GM18951 (cell line): Measurements from ENCODE around the gene ANXA2.

ENCODE experiments used
- POLR2A ChIP-seq: IDR thresholded peaks from 4 replicates; pipeline ENCODE4 v1.6.1; 2011; ENCODE audit warnings: mild to moderate bottlenecking; ENCODE audit not compliant: insufficient read length, insufficient read depth; ENCODE audit errors: extremely low read depth
- in situ Hi-C: fragments of 300-500 bp; cut with MboI; formaldehyde crosslinking; loops from one replicate; pipeline ENCODE4 v1.12.0; 2022; ENCODE audit warnings: low sequenced_read_pairs, mixed read lengths, inconsistent platforms; ENCODE audit not compliant: unreplicated experiment

The ANXA2 gene

DNA sequence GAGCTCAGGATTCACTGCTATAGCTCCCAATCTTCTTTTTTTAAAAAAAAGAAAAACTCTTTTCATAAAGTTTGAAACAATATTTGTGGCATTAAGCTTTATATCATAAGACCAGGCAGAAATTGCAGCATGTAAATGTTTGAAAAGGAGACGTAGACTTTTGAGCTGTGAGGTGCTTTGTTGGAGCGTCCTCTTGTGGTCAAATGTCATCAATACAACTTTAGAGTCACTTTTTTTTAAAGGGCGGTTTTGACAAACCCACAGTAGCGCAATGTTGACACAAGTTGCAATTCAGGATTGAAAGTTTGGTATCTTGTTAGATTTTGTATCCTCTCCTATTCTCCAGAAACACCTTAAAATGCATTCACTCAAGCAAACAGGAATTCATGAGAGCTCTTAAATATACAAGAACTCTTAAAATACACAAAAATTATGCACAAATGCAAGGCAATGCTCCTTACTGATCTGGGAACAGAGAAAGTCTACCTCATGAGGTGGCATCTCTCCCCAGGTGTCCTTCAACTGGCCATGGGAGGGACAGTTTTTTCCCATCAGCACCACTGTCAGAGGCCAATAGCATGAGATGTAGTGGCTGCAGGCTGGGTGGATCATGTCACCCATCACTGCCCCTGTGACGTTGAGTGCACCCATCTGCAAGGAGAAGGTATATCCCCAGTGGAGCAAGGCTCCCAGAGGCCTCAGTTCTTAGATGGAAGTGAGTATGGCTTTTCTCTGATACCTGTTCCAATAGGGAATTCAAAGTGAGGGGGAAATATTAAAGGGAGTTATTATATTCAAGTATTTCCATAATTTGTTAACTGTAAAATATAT, 70.7 kb downstream of the ANXA2 start:
- TF ChIP-seq POLR2A, result no peak
- in situ Hi-C loops, result no loop called here

DNA sequence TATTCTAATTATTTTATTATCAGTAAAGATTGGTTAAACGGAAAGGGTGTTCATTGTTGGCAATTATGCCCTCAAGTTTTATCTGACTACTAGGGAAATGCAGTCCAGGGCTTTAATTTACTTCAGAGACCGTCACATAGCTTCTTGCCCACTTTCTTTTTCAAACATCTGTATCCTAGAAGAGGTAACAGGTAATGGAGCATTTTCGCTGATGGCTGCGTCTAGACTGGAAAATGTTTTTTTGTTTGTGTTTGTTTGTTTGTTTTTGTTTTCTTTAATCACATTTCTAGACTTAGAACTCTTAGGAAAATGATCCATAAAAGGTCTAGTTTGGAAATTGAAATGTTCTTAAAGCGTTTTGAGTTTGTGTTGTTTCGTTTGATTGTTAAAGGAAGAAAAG, 71.4 kb downstream of the ANXA2 start:
- in situ Hi-C loops, result no loop called here
- no peak for TF ChIP-seq POLR2A

DNA sequence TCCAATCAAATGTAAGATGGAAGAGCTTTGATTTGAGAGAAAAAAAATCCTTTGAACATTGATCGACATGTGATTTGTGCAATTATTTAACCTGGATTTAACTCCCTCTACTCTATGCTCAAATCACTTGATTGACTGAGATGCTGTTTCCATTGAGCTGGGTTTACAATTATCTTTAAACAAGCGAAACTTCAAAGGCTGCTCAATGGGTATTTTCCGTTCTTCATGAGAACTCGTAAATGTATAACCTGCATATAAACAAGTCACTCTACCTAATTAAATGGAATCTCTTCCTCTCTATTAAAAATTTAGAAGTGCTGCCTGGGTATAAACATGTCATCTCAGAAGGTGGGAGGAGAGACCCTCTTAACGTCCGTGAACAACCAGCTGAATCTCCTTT, 71.9 kb downstream of the ANXA2 start:
- no peak for TF ChIP-seq POLR2A
- in situ Hi-C loops, result no loop called here

DNA sequence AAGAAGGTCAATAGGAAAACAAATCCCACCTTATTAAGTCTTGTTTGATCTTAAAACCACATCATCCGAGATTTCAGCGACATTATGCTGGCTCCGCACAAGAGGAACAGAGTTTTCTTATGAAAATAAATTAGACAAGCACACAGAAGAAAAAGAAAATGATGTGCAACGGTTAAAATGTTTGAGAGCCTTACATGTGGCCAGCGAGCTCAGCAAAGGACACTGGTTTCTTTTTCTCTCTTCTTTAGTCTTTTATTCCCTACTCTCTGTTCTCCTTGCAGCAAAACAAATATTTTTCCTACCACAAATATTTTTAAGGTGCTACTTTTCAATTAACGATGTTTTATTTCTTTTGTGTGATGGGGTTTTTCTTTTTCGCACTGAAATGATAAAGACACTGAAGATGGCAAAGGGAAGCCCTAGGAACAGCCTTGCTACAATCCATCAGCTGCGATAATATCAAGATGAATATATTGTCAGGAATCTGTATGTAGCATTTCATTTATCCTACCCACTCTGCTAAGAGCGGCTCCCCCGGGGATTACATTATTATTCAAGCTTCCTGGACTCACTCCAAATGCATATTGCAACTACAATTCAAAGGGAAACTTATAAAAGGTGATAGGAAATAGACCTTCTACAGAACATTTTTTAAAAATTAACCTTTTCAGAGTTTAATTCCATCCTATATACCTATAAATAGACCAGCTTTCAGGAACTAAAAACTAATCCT, 72.9 kb downstream of the ANXA2 start:
- TF ChIP-seq POLR2A, result no peak
- in situ Hi-C loops, result loop anchor here (25.0 kb wide), 1 partner anchor 588 kb away; no protein-coding TSS in a partner anchor

DNA sequence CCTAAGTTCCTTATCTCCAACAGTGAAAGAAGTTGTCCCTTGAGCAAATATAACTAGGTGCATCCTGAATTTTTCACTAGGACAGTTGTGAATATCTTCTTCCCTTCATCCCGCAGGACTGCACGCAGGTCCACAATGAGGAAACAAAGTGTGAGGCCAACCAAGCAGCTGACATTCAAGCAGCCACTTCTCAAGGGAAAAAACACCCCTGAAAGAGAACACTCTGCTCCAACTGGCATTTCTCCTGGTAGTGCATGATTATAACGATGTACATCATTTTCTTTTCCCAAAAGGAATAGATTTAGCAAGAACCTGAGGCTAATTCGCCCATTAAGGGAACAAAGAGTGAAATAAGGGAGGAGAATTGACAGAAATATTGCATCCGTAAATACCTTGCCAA, 74.5 kb downstream of the ANXA2 start:
- in situ Hi-C loops, result loop anchor here (25.0 kb wide), 1 partner anchor 586 kb away; no protein-coding TSS in a partner anchor
- no peak for TF ChIP-seq POLR2A

DNA sequence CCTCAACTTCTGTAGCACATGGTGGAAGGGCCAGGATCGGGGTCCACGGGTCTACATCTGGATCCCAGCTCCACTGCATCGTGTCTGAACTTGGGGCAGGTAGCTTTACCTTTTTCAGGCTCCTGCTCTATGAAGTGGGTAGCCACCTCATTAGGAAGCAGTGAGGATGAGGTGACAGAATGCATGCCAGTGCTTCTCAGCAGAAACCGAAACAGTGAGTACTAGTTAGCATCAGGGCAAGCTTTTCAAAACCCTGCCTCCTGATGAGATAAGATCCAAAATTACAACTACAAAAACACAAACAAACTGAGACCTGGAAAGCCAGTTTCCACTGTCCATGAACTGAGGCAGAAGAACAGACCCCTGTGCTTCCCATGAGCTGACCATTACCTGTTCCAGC, 77.4 kb downstream of the ANXA2 start:
- in situ Hi-C loops, result loop anchor here (25.0 kb wide), 1 partner anchor 583 kb away; no protein-coding TSS in a partner anchor
- no peak for TF ChIP-seq POLR2A

DNA sequence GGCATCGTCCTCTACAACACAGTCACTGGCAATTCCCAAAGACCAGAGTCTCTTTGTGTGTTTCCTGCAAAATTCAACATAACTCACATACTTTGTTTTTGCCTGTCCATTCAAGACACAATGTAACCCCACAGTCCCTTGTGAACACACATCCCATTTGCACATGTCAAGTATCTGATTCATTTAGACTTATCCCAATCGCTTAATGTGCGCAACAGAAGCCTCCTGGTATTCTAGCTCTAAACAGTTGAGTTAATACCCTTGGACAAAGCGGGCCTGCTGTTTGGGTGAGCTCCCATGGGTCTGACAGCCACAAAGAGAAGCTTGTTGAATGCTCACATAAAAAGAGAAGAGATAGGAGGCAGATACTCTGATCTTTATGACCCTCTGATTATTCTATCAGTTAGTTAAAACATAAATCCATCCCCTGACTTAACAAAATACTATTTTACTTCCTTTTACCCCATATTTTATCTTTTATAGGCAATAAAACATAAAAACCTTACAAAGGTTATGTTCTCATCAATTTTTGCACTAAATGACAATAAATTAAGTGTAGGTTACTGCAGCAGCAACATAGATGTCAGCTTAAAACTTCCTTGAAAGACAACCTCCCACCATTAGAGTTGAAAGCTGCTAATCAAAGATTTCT, 79.4 kb downstream of the ANXA2 start:
- no peak for TF ChIP-seq POLR2A
- in situ Hi-C loops, result loop anchor here (25.0 kb wide), 1 partner anchor 581 kb away; no protein-coding TSS in a partner anchor

DNA sequence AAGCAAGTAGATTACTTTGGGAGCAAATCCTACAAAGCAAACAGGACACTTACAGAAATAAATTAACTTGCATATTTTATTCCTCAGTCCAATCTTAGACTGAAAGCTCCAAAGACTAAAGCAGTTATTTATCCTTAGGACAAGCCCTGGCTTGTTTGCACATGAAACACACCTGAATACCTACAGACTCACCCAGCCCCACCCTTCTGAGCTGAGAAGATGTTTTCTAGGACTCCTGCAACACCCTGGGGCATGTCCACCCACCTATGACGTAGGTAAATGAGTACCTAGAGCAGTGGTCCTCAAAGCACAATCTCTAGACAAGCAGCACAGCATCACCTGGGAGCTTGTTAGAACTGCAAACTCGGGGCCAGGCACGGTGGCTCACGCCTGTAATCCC, 80.8 kb downstream of the ANXA2 start:
- no peak for TF ChIP-seq POLR2A
- in situ Hi-C loops, result loop anchor here (25.0 kb wide), 1 partner anchor 580 kb away; no protein-coding TSS in a partner anchor

DNA sequence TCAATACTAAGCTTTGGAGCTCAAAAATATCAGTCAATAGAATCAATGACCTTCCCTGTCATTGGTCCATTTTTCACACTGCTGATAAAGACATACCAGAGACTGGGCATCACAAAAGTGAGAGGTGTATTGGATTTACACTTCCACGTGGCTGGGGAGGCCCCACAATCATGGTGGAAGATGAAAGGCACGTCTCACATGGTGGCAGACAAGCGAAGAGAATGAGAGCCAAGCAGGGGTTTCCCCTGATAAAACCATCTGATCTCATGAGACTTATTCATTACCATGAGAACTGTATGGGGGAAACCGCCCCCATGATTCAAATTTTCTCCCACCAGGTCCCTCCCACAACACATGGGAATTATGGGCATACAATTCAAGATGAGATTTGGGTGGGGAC, 81.9 kb downstream of the ANXA2 start:
- no peak for TF ChIP-seq POLR2A
- in situ Hi-C loops, result loop anchor here (25.0 kb wide), 1 partner anchor 579 kb away; no protein-coding TSS in a partner anchor

DNA sequence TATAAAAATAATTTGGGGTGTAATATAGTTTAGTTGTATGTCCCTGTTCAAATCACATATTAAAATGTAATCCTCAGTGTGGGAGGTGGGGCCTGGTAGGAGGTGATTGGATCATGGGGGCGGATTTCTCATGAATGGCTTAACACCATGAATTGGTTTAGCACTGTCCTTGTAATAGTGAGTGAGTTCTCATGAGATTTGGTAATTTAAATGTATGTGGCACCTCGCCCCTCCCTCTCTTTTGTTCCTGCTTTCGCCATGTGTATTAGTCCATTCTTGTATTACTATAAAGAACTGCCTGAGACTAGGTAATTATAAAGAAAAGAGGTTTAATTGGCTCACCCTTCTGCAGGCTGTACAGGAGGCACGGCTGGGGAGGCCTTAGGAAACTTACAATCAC, 83.9 kb downstream of the ANXA2 start:
- TF ChIP-seq POLR2A, result no peak
- in situ Hi-C loops, result loop anchor here (25.0 kb wide), 1 partner anchor 577 kb away; no protein-coding TSS in a partner anchor

DNA sequence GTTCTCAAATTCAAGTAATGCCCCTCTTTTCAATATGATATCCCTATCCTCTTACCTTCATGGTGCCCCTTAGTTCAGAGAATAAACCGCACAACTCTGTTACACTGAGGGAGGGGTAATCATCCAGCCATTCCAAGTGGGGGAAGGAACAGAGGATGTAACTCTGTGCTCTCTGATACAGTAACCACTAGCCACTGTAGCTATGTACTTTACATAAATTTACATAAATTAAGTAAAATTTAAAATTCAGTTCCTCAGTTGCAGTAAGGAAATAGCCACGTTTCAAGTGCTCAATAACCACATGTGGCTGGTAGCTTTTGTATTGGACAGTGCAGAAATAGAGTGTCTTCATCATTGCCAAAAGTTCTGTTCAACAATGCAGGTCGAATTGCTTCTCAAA, 90.8 kb downstream of the ANXA2 start:
- in situ Hi-C loops, result loop anchor here (25.0 kb wide), 1 partner anchor 570 kb away; no protein-coding TSS in a partner anchor
- no peak for TF ChIP-seq POLR2A

DNA sequence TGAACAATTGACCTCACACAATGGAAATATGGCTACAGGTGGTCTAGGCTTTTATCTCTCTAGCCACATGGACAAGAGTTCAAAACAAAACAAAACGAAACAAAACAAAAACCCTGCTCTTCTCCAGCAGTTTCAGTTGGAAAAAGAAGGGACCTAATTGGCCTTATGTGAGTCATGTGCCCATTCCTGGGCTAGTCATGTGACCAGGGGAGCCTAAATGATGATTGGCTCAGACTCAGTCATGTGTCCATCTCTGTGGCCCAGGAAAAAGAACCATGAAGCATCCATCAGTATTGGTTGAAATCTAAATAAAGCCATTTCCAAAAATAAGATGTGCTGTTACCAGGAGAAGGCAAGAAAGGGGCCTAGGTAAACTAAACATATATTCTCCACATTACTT, 96.8 kb downstream of the ANXA2 start:
- TF ChIP-seq POLR2A, result no peak
- in situ Hi-C loops, result loop anchor here (25.0 kb wide), 1 partner anchor 564 kb away; no protein-coding TSS in a partner anchor
